HG02840 (cell line): ENCODE results near the gene TMEM260.
"Not testable (repeated sequence)": the region's sequence is repeated elsewhere in the genome, so short reads cannot be mapped to it uniquely, and the experiment has no call there.

Source experiments
- ATAC-seq: cut with Tn5 transposase; IDR thresholded peaks from one replicate; pipeline ENCODE4 v1.9.1; 2021; ENCODE audit warnings: mild to moderate bottlenecking, moderate library complexity, moderate number of reproducible peaks; ENCODE audit not compliant: unreplicated experiment, low FRiP score

The TMEM260 gene

GRCh38 chr14:56666294-56666693, 86.7 kb downstream of the TMEM260 start:
- ATAC-seq = no peak

GRCh38 chr14:56666716-56667115, 87.1 kb downstream of the TMEM260 start:
- ATAC-seq = no peak

DNA sequence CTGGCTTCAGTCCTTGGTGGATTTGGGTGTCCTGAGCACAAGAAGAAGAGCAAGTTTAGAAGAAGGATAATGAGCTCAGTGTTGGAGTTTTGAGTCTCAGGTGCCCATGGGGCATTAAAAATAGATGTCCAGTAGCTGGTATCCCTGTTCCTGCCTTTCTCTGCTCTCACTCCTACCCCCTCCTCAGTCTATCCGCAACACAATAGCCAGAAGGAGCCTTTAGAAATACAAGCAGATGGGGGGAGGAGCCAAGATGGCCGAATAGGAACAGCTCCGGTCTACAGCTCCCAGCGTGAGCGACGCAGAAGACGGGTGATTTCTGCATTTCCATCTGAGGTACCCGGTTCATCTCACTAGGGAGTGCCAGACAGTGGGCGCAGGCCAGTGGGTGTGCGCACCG, 87.7 kb downstream of the TMEM260 start:
- not testable (repeated sequence) for ATAC-seq

DNA sequence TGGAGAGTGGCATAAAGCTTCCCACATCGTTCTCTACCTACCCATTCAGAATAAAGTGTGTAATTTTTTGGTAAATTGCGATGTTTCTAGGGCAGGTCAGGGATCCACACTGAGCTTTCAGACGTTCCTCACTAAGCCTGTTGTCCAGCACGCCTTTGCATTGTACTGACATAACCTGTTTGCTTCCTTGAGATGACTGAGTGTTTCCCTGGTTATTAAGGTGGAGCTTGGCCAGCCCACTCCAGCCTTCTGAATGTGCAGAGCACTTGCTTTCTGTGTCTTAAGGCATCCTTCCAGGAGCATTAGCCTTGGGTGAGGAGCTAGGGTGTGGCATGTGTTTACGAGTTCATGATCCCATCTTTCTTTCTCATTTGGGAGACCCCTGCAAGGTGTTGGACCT, 96.4 kb downstream of the TMEM260 start:
- no peak for ATAC-seq

DNA sequence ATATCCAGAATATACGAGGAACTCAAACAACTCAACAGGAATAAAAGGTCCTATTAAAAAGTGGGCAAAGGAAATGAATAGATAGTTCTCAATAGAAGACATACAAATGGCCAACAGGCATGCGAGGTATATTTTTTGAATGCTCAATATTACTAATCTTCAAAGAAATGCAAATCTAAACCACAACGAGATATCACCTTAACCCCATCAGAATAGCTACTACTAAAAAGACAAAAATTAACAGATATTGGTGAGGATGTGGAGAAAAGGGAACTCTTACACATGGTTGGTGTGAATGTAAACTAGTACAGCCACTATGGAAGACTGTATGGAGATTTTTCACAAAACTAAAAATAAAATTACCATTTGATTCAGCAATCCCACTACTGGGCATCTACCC, 99.2 kb downstream of the TMEM260 start:
- no peak for ATAC-seq

DNA sequence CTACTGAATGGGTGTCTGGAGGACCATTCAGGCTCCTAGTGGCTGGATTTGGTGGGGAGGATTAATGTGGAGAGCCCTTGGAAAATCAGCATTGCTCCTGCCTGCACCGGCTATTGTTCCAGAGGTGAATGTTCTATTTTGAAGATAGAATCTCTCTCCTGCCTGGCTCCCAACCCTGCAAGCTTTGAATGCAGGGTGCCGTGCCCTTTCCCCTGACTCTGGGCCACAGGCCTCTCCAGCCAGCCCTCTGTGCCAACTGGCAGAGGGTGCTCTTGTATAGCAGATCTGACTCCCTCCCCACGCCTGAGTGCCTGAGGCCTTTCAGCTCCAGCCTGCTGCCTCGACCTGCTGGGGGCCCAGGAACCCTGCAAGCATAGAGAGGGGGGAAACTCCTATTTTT, 106.8 kb downstream of the TMEM260 start:
- no peak for ATAC-seq

DNA sequence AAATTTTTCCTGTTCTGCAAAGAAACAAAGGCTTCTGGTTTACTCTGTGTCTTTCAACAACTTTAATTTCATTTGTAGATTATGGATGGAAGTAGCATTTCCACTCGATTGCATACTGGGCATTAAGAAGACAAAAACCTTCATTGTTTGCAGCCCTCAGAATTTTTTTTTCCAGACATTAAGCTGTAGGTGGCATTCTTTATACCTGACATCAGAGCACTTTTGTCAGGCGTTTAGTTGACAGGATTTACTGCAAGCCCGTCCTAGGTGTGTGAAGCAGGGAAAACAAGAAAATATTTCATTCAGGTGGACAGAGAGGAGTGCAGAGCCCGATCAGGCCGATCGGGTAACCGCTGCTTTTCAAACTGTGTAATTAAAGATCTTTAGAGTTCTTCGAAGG, 107.5 kb downstream of the TMEM260 start:
- ATAC-seq = no peak

- no peak for ATAC-seq
Observed at GRCh38 chr14:56694609-56695008, 115.0 kb downstream of the TMEM260 start.

DNA sequence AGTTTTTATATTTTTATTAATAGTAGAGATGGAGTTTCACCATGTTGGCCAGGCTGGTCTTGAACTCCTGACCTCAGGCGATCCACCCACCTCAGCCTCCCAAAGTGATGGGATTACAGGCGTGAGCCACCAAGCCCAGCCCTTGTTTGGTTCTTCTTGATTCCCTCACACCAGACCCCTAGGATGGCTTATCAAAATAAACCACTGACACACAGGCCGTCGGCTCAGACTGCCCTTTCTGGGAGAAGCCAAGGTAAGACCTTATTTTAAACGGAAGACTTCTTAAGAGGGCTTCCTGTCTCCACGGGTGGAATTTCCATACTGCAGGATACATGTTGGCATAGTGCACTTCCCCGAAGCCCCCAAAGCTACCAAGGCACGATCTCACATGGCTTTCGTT, 115.6 kb downstream of the TMEM260 start:
- ATAC-seq = not testable (repeated sequence)
